ENCODE data around the gene VLDLR.

DNA sequence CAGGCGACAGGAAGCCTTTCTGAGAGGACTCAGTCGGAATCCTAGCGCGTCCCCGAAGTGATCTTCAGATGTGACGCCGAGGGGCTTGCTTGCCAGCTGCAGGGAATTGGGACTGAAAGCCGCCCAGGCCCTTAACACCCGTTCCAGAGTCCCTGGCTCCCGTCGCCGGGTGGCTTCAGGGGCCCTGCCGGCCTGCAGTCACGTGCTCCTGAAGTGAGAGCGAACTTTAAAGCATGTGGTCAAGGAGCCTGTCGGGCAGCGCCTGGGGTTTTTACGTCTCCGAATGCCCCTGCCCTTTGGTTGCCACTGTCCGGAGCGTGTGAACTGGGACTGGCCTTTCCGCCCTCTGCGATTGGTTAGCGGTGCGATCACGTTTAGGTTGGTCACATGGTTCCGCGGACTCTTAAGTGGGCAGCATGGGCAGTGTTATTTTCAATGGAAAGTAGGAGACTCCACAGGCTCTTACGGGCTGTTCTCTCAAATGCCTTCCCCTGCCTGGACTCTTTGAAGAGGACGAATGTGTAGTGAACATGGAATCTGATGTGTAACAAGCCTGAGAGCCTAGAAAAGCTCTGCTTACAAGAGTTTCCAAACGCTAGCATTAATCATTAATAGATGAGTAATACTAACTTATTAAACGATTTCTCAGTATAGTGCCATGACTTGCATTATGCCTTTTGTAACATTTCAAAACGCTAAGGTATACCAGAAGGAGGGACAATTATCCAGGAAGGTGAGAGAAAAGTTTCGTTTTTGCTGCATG is 1.9 kb downstream of the VLDLR start:
- TF ChIP-seq POLR2A (IDR thresholded peaks at IDR 0.05; ENCODE audit: low read length): no peak
- TF ChIP-seq GATA1 (IDR thresholded peaks at IDR 0.05; ENCODE audit: low read depth, low read length): no peak

Measured in erythroblast (primary cell).